ENCODE measurements around the gene KCP.

KCP gene

GRCh38 chr7:128859232-128860157, 51.0 kb downstream of the KCP start:
- no peak for DNase-seq (ENCODE audit: low read depth)
- H3K4me3 ChIP-seq (ENCODE audit: low read length), result no peak overlapping the region
- no peak for TF ChIP-seq CTCF (conservative IDR thresholded peaks at IDR 0.05; ENCODE audit: low read depth, low read length)

- DNase-seq (ENCODE audit: low read depth), result no peak
- no peak overlapping the region for H3K4me3 ChIP-seq (ENCODE audit: low read length)
- no peak for TF ChIP-seq CTCF (conservative IDR thresholded peaks at IDR 0.05; ENCODE audit: low read depth, low read length)
These were observed 51.9 kb downstream of the KCP start for GRCh38 chr7:128858380-128859231.

GRCh38 chr7:128856001-128856718, 54.3 kb downstream of the KCP start:
- no peak for DNase-seq (ENCODE audit: low read depth)
- no peak for TF ChIP-seq CTCF (conservative IDR thresholded peaks at IDR 0.05; ENCODE audit: low read depth, low read length)
- H3K4me3 ChIP-seq (ENCODE audit: low read length), result no peak overlapping the region

GRCh38 chr7:128855559-128855958, 55.0 kb downstream of the KCP start:
- H3K4me3 ChIP-seq (ENCODE audit: low read length), result no peak overlapping the region
- no peak for TF ChIP-seq CTCF (conservative IDR thresholded peaks at IDR 0.05; ENCODE audit: low read depth, low read length)
- no peak for DNase-seq (ENCODE audit: low read depth)

GRCh38 chr7:128854396-128854795, 56.1 kb downstream of the KCP start:
- no peak overlapping the region for H3K4me3 ChIP-seq (ENCODE audit: low read length)
- no peak for TF ChIP-seq CTCF (conservative IDR thresholded peaks at IDR 0.05; ENCODE audit: low read depth, low read length)
- DNase-seq (ENCODE audit: low read depth), result no peak

- no peak for DNase-seq (ENCODE audit: low read depth)
- TF ChIP-seq CTCF (conservative IDR thresholded peaks at IDR 0.05; ENCODE audit: low read depth, low read length), result no peak
- no peak overlapping the region for H3K4me3 ChIP-seq (ENCODE audit: low read length)
These were observed 56.7 kb downstream of the KCP start for GRCh38 chr7:128853799-128854198.
